GM23338 (cell line): ENCODE data around the gene TRPM3. TPM values are rescaled to one million over a fixed set of nuclear protein-coding genes. Genes with fewer than 3 reads are reported as not detected.

Source experiments
- ATAC-seq: fragments of 200-7000 bp; cut with Tn5 transposase; 3 replicates; pipeline ENCODE4 v1.9.1; 2020
- DNase-seq: peaks from one replicate; pipeline ENCODE4 v3.0.0-alpha.2; 2015; ENCODE audit warnings: low spot score
- H2AFZ ChIP-seq: fragments of 200-600 bp; sonication (generic); 2 replicates; pipeline ENCODE4 v1.8.0; 2016; ENCODE audit warnings: antibody characterized with exemption, mild to moderate bottlenecking, moderate library complexity
- H3F3A ChIP-seq: fragments of 200-600 bp; sonication (generic); replicated peaks from 2 replicates; pipeline ENCODE4 v1.8.0; 2017; ENCODE audit warnings: antibody characterized with exemption, mixed run types, low read depth
- H3K27ac ChIP-seq: fragments of 200-600 bp; sonication (generic); 2 replicates; pipeline ENCODE4 v1.6.1; 2016; ENCODE audit warnings: low read depth
- H3K27me3 ChIP-seq: fragments of 200-600 bp; sonication (generic); 2 replicates; pipeline ENCODE4 v1.8.0; 2016; ENCODE audit warnings: mild to moderate bottlenecking, mixed run types, moderate library complexity; ENCODE audit not compliant: insufficient read depth
- H3K36me3 ChIP-seq: fragments of 200-600 bp; sonication (generic); 2 replicates; pipeline ENCODE4 v1.8.0; 2016; ENCODE audit warnings: mild to moderate bottlenecking; ENCODE audit not compliant: insufficient read depth
- H3K4me1 ChIP-seq: fragments of 200-600 bp; sonication (generic); 2 replicates; pipeline ENCODE4 v1.8.0; 2016; ENCODE audit warnings: mild to moderate bottlenecking, moderate library complexity; ENCODE audit not compliant: insufficient read depth
- H3K4me2 ChIP-seq: fragments of 200-600 bp; sonication (generic); 2 replicates; pipeline ENCODE4 v1.7.1; 2017; ENCODE audit warnings: mixed run types
- H3K4me3 ChIP-seq: fragments of 200-600 bp; sonication (generic); 2 replicates; pipeline ENCODE4 v1.6.1; 2016; ENCODE audit warnings: mixed run types
- H3K79me2 ChIP-seq: fragments of 200-600 bp; sonication (generic); replicated peaks from 2 replicates; pipeline ENCODE4 v1.8.0; 2017; ENCODE audit warnings: mild to moderate bottlenecking; ENCODE audit not compliant: insufficient read depth
- H3K9me2 ChIP-seq: fragments of 200-600 bp; sonication (generic); 2 replicates; pipeline ENCODE4 v1.8.0; 2017; ENCODE audit not compliant: insufficient read depth
- H4K20me1 ChIP-seq: fragments of 200-600 bp; sonication (generic); replicated peaks from 2 replicates; pipeline ENCODE4 v1.8.0; 2017; ENCODE audit warnings: mild to moderate bottlenecking; ENCODE audit not compliant: insufficient read depth
- H3K27ac Mint-ChIP-seq: 2 replicates; pipeline ENCODE4 v1.8.0; 2020; ENCODE audit warnings: inconsistent platforms, mild to moderate bottlenecking, moderate library complexity, mixed read lengths
- H3K27me3 Mint-ChIP-seq: 3 replicates; pipeline ENCODE4 v1.8.0; 2022; ENCODE audit warnings: low read depth, mild to moderate bottlenecking, moderate library complexity, mixed read lengths, inconsistent platforms; ENCODE audit not compliant: insufficient read depth, poor library complexity
- H3K36me3 Mint-ChIP-seq: 3 replicates; pipeline ENCODE4 v1.8.0; 2021; ENCODE audit warnings: low read depth, mild to moderate bottlenecking, inconsistent platforms, moderate library complexity, mixed read lengths
- H3K4me1 Mint-ChIP-seq: 3 replicates; pipeline ENCODE4 v1.8.0; 2020; ENCODE audit warnings: mild to moderate bottlenecking, inconsistent platforms, mixed read lengths
- H3K4me3 Mint-ChIP-seq: 3 replicates; pipeline ENCODE4 v1.8.0; 2021; ENCODE audit warnings: moderate library complexity, mild to moderate bottlenecking, inconsistent platforms, mixed read lengths
- H3K9me3 Mint-ChIP-seq: 3 replicates; pipeline ENCODE4 v1.8.0; 2020; ENCODE audit warnings: moderate library complexity, mild to moderate bottlenecking, inconsistent platforms, mixed read lengths
- JUNB ChIP-seq: IDR thresholded peaks from one replicate; pipeline ENCODE4 v1.6.1; 2016; ENCODE audit warnings: antibody characterized with exemption; ENCODE audit not compliant: unreplicated experiment
- NANOG ChIP-seq: IDR thresholded peaks from 2 replicates; pipeline ENCODE4 v1.6.1; 2016; ENCODE audit warnings: antibody characterized with exemption, borderline replicate concordance
- ZNF331 ChIP-seq: fragments of 250-450 bp; sonication (Bioruptor Pico); IDR thresholded peaks from 2 replicates; pipeline ENCODE4 v1.5.0; 2020; ENCODE audit warnings: low read depth, mild to moderate bottlenecking, moderate library complexity
- polyA plus RNA-seq: library from polyadenylated mRNA; unstranded; fragments of >200 nt; fragmentation: Nextera tagmentation; extraction: Ambion mirVana; gene quantifications from 2 replicates; pipeline ENCODE4 v1.2.1, GENCODE V29; 2016
- total RNA-seq: library from RNA; depleted of rRNA; stranded (reverse); fragments of >200 nt; shearing (Covaris generic); gene quantifications from 2 replicates; pipeline ENCODE4 v1.2.3, GENCODE V29; 2014
- TF ChIP-seq, protein P1 (sequence below): IDR thresholded peaks from 2 replicates; pipeline ENCODE4 v1.6.1; 2016; ENCODE audit warnings: antibody characterized with exemption
- TF ChIP-seq, protein P2 (sequence below), 2 experiments: fragments of 200-600 bp in 1 of 2; sonication (generic) in 1 of 2; conservative IDR thresholded peaks; 2 replicates each; pipeline versions ENCODE4 v1.5.1 to v1.6.1; 2016 to 2017; ENCODE audit warnings: antibody characterized with exemption in 2 of 2, low read depth in 2 of 2, mild to moderate bottlenecking in 2 of 2, moderate library complexity in 1 of 2
- TF ChIP-seq, protein P3 (sequence below): fragments of 250-450 bp; sonication (Bioruptor Pico); IDR thresholded peaks from 2 replicates; pipeline ENCODE4 v1.5.0; 2020; ENCODE audit warnings: mild to moderate bottlenecking, moderate library complexity
- TF ChIP-seq, protein P4 (sequence below): IDR thresholded peaks from one replicate; pipeline ENCODE4 v1.6.1; 2018; ENCODE audit warnings: antibody characterized with exemption; ENCODE audit not compliant: unreplicated experiment

Gene TRPM3
- total and polyA plus RNA-seq, 2 experiments from 2014 or later: 2.8 to 8.2 TPM

DNA sequence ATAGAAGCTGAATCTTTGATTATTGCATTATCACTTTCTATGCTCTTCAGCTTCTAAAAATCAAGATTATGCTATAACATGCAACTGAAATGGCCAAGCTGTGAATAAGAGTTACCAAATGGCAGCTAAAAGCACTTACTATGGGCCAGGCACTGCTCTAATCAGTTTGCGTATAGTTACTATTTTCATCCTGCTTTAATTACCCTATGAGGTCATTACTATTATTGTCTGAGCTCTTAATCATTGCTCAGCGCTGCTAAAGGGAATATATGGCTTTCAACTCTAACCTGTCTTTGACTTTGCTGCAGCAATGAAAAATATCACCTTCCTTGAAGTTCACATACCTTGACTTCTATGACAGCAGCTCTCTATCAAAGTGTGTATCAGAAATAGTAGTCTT is 210.8 kb downstream of the TRPM3 start (continued):
- TF ChIP-seq, protein P1, sequence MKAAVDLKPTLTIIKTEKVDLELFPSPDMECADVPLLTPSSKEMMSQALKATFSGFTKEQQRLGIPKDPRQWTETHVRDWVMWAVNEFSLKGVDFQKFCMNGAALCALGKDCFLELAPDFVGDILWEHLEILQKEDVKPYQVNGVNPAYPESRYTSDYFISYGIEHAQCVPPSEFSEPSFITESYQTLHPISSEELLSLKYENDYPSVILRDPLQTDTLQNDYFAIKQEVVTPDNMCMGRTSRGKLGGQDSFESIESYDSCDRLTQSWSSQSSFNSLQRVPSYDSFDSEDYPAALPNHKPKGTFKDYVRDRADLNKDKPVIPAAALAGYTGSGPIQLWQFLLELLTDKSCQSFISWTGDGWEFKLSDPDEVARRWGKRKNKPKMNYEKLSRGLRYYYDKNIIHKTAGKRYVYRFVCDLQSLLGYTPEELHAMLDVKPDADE: no peak
- TF ChIP-seq ZNF331 (CRISPR knock-in tag): no peak
- TF ChIP-seq, protein P2, sequence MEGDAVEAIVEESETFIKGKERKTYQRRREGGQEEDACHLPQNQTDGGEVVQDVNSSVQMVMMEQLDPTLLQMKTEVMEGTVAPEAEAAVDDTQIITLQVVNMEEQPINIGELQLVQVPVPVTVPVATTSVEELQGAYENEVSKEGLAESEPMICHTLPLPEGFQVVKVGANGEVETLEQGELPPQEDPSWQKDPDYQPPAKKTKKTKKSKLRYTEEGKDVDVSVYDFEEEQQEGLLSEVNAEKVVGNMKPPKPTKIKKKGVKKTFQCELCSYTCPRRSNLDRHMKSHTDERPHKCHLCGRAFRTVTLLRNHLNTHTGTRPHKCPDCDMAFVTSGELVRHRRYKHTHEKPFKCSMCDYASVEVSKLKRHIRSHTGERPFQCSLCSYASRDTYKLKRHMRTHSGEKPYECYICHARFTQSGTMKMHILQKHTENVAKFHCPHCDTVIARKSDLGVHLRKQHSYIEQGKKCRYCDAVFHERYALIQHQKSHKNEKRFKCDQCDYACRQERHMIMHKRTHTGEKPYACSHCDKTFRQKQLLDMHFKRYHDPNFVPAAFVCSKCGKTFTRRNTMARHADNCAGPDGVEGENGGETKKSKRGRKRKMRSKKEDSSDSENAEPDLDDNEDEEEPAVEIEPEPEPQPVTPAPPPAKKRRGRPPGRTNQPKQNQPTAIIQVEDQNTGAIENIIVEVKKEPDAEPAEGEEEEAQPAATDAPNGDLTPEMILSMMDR (conservative IDR thresholded peaks at IDR 0.05; ENCODE audit: low read depth in 2 of 2): no peak
- TF ChIP-seq, protein P3, sequence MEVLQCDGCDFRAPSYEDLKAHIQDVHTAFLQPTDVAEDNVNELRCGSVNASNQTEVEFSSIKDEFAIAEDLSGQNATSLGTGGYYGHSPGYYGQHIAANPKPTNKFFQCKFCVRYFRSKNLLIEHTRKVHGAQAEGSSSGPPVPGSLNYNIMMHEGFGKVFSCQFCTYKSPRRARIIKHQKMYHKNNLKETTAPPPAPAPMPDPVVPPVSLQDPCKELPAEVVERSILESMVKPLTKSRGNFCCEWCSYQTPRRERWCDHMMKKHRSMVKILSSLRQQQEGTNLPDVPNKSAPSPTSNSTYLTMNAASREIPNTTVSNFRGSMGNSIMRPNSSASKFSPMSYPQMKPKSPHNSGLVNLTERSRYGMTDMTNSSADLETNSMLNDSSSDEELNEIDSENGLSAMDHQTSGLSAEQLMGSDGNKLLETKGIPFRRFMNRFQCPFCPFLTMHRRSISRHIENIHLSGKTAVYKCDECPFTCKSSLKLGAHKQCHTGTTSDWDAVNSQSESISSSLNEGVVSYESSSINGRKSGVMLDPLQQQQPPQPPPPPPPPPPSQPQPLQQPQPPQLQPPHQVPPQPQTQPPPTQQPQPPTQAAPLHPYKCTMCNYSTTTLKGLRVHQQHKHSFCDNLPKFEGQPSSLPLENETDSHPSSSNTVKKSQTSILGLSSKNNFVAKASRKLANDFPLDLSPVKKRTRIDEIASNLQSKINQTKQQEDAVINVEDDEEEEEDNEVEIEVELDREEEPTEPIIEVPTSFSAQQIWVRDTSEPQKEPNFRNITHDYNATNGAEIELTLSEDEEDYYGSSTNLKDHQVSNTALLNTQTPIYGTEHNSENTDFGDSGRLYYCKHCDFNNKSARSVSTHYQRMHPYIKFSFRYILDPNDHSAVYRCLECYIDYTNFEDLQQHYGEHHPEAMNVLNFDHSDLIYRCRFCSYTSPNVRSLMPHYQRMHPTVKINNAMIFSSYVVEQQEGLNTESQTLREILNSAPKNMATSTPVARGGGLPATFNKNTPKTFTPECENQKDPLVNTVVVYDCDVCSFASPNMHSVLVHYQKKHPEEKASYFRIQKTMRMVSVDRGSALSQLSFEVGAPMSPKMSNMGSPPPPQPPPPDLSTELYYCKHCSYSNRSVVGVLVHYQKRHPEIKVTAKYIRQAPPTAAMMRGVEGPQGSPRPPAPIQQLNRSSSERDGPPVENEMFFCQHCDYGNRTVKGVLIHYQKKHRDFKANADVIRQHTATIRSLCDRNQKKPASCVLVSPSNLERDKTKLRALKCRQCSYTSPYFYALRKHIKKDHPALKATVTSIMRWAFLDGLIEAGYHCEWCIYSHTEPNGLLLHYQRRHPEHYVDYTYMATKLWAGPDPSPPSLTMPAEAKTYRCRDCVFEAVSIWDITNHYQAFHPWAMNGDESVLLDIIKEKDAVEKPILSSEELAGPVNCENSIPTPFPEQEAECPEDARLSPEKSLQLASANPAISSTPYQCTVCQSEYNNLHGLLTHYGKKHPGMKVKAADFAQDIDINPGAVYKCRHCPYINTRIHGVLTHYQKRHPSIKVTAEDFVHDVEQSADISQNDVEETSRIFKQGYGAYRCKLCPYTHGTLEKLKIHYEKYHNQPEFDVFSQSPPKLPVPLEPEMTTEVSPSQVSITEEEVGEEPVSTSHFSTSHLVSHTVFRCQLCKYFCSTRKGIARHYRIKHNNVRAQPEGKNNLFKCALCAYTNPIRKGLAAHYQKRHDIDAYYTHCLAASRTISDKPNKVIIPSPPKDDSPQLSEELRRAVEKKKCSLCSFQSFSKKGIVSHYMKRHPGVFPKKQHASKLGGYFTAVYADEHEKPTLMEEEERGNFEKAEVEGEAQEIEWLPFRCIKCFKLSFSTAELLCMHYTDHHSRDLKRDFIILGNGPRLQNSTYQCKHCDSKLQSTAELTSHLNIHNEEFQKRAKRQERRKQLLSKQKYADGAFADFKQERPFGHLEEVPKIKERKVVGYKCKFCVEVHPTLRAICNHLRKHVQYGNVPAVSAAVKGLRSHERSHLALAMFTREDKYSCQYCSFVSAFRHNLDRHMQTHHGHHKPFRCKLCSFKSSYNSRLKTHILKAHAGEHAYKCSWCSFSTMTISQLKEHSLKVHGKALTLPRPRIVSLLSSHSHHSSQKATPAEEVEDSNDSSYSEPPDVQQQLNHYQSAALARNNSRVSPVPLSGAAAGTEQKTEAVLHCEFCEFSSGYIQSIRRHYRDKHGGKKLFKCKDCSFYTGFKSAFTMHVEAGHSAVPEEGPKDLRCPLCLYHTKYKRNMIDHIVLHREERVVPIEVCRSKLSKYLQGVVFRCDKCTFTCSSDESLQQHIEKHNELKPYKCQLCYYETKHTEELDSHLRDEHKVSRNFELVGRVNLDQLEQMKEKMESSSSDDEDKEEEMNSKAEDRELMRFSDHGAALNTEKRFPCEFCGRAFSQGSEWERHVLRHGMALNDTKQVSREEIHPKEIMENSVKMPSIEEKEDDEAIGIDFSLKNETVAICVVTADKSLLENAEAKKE (CRISPR knock-in tag): no peak

DNA sequence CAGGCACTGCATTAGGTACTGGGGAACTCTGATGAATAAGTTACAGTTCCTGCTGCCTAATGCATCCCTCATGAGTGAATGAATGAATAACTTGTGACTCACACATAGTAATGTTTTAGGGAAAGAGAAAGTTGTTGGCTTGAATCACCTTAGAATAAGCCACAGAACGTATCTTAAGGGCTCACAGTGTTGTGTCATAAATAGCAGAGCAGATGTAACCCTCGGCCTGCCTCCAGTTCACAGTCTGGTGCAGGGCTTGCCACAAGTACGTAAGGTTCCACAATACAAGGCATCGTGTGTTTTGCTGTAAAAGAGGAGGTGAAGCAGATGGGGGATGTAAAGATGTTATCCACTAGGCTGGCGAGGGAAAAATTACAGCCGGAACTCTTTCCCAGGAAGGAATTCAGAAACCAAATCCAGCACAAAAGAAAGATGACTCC is 218.7 kb downstream of the TRPM3 start:
- 0 out of 2 replicates have a peak, but pooled peaks cover 4% of the 10 kb centered on the region for H3K9me2 ChIP-seq
- no peak overlapping the region for H3K4me3 Mint-ChIP-seq
- no peak overlapping the region for H3K27ac ChIP-seq
- TF ChIP-seq JUNB (no peak), NANOG (no peak)
- TF ChIP-seq, protein P1: no peak
- TF ChIP-seq, protein P4, sequence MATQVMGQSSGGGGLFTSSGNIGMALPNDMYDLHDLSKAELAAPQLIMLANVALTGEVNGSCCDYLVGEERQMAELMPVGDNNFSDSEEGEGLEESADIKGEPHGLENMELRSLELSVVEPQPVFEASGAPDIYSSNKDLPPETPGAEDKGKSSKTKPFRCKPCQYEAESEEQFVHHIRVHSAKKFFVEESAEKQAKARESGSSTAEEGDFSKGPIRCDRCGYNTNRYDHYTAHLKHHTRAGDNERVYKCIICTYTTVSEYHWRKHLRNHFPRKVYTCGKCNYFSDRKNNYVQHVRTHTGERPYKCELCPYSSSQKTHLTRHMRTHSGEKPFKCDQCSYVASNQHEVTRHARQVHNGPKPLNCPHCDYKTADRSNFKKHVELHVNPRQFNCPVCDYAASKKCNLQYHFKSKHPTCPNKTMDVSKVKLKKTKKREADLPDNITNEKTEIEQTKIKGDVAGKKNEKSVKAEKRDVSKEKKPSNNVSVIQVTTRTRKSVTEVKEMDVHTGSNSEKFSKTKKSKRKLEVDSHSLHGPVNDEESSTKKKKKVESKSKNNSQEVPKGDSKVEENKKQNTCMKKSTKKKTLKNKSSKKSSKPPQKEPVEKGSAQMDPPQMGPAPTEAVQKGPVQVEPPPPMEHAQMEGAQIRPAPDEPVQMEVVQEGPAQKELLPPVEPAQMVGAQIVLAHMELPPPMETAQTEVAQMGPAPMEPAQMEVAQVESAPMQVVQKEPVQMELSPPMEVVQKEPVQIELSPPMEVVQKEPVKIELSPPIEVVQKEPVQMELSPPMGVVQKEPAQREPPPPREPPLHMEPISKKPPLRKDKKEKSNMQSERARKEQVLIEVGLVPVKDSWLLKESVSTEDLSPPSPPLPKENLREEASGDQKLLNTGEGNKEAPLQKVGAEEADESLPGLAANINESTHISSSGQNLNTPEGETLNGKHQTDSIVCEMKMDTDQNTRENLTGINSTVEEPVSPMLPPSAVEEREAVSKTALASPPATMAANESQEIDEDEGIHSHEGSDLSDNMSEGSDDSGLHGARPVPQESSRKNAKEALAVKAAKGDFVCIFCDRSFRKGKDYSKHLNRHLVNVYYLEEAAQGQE: no peak

More for the DNA sequence above, 218.7 kb downstream of the TRPM3 start:
- no peak for DNase-seq
- H4K20me1 ChIP-seq: no peaks in the 10 kb centered on the region
- Mint-ChIP-seq H3K9me3 (no peaks in the 10 kb centered on the region), H3K4me1 (peaks cover 11% of the 10 kb centered on the region), H3K27ac (no peak overlapping the region), H3K36me3 (no peaks in the 10 kb centered on the region), H3K27me3 (peaks cover 2% of the 10 kb centered on the region)
- H3K36me3 ChIP-seq: no peaks in the 10 kb centered on the region
- H3F3A ChIP-seq: no peaks in the 10 kb centered on the region
- no peak overlapping the region for H2AFZ ChIP-seq
- no peak for ATAC-seq
- 0 out of 2 replicates have a peak overlapping the region, but pooled peaks have one; percentile 21 for H3K4me2 ChIP-seq
- peaks cover 16% of the 10 kb centered on the region for H3K4me1 ChIP-seq
- H3K4me3 ChIP-seq: no peak overlapping the region
- H3K27me3 ChIP-seq: no peaks in the 10 kb centered on the region
- H3K79me2 ChIP-seq: no peaks in the 10 kb centered on the region
